GOT3 (cell line): Measurements from ENCODE around the gene C22orf15.
"Not testable (repeated sequence)": the region's sequence is repeated elsewhere in the genome, so short reads cannot be mapped to it uniquely, and the experiment has no call there.

Source experiments
- DNase-seq: peaks from one replicate; lab custom pipeline; 2025; ENCODE audit warnings: mixed read lengths; lab: John Stamatoyannopoulos, UW

Gene C22orf15, protein sequence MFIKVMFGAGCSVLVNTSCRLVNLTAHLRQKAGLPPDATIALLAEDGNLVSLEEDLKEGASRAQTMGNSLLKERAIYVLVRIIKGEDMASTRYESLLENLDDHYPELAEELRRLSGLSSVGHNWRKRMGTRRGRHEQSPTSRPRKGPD

DNA sequence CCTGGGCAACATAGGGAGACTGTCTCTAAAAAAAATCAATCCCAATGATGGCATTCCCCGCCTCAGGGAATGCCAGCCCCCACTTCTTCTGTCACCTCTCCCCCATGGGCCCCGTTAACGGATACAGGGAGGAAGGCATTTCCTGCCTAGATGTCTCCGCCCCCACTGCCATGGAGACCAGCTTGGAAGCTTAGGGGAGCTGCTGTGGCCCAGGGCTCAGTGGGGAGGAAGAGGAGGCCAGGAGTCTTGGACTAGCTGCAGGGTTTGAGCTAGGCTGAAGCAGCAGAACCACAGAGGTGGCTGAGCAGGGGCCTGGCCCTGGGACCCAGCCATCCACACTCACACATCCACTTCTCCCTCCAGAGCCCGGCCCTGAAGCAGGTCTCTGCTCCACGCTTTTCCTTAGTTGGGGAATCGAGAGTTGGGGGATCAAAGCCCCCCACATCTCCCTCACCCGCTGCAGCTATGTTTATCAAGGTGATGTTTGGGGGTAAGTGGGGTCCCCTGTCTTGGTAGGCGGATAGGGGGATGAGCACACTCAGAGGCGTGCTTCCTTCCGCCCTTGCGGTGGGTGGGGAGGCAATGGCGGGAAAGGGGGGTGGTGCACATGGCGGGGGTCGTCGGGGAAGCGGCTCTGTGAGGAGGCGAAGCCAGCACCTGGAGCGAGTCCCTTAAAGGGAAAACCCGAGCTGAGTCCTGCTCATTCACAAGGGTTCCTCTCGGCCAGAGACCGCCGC lies at the start of gene C22orf15:
TSS of gene C22orf15 (plus strand) at position 149 of the 737 bp plus-strand sequence. CDS start at position 466, 317 bp downstream.
- no peak for DNase-seq

DNA sequence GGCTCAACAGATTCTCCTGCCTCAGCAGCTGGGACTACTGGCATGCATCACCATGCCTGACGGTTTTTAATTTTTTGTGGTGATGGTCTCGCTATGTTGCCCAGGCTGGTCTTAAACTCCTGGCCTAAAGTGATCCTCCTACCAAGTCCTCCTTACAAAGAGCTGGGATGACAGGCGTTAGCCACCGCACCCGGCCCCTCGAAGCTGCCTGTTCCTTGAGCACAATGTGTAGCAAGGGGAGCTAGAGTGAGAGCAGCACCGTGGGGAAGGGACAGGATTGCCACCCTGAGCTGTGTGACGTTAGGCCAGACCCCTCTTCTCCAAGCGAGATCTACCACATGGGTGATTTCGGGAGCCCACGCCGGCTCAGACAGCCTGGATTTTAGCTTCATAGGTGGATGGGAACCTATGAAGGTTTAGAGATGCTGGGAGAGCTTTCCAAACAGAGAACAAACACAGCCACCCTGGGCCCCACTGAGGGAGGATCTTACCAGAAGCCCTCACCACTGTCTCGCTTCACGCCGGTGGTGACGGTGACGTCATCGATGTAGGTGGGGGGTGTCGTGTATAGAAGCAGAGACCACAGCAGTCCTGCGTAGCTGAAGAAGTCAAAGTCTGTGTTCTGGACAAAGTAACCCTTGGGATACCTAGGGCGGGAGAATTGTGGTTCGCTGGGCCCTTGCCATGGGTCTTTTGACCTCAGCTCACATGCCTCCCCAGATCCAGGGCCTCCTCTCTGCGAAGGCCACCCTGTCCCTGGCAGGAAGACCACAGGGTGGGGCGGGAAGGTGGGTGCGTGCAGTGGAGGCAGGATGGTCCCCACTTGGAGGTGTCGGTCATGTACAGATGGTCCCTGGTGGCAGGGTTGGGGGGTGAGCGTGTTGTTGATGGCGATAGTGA lies 48.8 kb upstream of the C22orf15 start:
- DNase-seq: no peak

DNA sequence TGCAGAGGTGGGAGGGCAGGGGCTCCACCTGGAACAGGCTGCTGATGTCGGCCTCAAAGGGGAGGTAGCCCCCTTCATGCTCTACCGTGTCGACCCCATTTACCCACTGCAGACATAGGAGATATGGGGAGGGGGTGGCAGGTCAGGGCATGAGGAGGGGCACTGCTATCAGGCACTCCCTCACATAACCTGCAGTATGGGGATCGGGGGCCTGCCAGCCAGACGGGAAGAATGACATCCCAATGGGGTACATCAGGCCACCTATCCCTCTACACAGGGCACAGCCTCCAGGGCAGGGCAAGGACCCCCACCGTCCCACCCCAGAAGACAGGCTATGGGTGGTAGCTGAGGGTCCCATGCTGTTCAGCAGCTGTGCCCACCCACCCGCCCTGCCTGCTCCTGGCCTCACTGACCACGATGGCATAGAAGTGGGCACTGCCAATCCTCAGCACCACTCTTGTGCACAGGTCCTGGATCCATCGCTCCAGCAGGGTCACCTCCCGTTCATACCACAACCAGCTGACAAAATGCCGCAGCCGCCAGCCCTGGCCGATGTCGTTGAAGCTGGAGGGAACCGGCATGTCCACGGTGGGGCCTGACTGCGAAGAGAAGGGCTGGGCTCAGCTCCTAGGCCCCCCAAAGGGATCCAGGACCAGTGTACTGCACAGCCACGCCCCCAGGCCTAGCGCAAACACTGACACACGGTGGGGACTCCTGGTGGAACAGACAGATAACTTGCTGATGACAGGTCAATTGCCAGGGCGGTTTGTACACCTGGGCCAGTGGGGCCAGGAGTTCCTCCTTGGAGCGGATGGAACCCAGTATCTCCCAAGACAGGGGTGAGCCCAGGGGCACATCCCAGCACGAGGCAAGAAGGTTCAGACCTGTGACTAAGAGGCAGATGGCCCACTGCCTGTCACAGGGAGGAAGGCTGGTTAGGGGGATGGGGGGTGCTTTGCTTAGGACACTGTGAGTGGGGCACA lies 47.9 kb upstream of the C22orf15 start:
- no peak for DNase-seq

DNA sequence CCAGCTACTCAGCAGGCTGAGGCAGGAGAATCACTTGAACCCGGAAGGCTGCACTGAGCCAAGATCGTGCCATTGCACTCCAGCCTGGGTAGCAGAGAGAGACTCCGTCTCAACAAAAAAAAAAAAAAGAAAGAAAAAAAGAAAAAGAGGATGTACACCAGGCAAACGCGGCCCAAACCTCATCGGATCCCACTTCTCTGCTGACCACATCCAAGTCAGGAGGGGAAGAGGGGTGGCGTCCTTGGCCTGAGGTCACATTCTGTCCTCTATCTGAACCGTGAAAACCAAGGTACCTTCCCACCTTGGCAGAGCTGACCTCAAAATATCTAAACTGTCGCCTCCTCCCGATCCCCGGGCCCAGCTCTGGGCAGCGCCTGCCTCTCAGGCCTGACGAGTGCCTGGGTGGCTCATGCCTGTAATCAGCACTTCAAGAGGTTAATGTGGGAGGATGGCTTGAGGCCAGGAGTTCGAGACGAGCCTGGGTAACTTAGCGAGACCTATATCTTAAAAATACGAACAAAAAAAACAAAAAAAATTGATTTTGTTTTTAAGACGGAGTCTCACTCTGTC lies 46.9 kb upstream of the C22orf15 start:
- no peak for DNase-seq

DNA sequence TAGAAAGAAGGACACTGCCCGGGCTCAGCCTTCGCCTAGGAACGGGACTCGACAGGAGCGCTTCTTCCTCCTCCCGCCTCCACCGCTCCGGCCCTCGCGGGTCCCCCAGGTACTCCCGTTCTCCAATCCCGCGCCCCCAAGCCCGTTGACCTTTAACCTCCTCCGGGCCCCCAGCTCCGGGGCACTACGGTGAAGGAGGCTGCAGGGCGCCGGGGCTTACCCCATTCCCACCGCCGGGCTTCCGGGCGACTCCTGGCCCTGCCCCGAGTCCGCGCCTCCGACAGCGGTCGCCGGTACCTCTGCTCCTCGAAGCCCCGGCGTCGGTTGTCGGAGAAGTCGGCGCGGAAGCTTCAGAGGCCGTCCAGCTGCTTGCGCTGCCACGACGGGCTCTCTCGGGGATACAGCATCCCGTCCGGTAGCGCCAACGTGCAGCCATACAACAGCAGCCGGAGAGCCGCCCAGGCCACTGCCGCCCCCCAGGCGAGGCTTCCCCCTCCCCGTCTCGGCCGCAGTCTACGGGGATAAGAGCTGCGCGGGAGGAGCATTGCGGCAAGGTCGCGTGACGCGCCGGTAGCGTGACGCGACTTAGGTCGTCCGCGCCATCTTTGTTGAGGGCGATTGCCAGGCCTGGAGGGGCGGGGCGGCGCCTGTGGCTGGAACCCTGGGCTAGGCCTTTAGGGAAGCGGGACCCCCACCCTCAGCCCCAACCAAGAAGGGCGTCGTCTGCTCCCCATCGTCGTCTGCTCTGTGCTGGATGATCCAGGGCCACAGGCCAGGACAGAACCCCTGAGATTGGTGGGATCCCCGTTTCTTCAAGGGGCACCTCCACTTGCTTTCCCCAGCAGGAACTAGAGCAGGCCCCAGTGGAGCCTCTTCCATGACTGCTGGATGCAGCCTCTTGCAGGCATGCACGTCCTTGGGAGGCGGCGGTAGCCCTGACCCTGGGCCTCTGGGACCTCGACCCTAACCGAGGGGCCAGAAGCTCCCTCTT lies 45.7 kb upstream of the C22orf15 start:
- DNase-seq: peak; percentile 19

DNA sequence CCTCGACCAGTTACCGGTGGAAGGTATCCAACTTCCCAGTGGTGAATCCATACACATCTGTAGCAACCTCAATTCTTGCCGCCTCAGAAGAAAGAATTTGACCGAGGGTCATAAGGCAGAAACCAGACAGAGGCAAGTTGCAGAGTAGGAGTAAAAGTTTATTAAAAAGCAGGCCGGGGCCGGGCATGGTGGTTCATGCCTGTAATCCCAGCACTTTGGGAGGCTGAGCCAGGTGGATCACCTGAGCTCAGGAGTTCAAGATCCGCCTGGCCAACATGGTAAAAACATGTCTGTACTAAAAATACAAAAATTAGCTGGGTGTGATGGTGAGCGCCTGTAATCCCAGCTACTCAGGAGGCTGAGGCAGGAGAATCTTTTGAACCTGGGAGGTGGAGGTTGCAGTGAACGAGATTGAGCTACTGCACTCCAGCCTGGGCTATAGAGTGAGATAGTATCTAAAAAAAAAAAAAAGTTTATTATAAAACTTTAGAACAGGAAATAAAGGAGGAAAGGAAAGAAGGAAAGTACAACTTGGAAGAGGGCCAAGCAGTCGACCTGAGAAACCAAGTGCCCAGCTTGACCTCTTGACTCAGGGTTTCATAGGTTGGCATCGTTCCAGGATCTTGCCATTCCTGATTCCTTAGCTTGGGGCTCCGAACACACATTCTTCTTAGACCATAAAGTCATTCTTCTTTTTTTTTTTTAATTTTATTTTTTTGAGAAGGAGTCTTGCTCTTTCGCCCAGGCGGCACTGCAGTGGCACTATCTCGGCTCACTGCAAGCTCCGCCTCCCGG lies 44.2 kb upstream of the C22orf15 start:
- DNase-seq: no peak

DNA sequence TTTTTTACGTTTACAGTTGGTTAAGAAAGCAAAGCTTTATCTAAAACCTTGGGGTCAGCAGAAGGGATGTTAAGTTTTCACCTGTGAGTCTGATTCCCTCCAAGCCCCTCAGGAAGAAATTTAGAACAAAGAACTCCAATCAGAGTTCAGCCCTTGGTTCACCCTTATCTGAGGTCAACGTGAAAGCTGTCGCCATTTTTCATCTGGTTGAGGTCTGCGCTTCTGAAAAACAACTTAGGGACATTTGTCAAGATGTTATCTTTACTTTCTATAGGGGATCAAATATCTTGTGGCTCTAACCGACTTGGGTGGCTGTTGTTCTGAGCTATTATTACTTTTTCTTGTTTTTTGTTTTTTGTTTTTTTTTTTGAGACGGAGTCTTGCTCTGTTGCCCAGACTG lies 41.9 kb upstream of the C22orf15 start:
- DNase-seq: no peak

DNA sequence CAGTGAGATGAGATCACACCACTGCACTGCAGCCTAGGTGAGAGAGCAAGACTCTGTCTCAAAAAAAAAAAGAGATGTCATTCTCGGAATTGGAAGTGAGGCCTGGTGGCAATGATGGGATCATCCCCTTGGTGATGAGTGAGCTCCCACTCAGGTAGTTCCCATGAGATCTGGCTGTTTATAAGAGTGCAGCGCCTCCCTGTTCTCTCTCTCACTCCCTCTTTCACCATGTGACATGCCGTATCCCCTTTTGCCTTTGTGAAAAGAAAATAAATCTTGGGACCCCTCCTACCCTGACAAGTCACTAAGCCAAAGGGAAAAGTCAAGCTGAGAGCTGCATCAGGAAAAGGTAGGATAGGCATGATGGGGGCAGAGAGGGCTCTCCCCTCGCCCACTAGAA lies 40.6 kb upstream of the C22orf15 start:
- DNase-seq: no peak

DNA sequence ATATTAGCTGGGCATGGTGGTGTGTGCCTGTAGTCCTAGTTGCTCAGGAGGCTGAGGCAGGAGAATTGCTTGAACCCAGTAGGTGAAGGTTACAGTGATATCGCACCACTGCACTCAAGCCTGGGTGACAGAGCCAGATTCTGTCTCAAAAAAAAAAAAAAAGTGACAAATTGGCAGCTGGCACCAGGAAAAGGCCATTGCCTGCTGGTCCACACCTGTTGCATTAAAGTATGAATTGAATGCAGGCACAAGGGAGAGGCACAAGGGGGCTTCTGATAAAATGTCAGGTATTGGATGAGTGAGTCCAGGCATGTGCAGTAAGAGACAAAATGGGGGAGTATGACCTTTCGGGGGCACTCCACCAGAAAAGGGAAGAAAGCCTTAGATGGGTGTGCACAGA lies 40.1 kb upstream of the C22orf15 start:
- DNase-seq: no peak

DNA sequence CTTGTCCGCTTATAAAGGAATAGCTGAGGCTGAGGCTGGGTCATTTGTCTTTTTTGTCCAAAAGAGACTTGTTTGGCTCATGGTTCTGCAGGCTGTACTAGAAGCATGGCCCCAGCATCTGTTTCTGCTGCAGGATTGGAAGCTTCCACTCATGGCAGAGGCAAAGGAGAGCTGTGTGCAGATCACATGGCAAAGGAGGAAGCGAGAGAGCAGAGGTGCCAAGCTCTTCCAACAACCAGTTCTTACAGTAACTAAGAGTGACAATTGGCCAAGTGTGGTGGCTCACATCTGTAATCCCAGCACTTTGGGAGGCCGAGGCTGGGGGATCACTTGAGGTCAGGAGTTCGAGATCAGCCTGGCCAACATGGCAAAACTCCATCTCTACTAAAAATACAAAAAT lies 34.7 kb upstream of the C22orf15 start:
- not testable (repeated sequence) for DNase-seq

DNA sequence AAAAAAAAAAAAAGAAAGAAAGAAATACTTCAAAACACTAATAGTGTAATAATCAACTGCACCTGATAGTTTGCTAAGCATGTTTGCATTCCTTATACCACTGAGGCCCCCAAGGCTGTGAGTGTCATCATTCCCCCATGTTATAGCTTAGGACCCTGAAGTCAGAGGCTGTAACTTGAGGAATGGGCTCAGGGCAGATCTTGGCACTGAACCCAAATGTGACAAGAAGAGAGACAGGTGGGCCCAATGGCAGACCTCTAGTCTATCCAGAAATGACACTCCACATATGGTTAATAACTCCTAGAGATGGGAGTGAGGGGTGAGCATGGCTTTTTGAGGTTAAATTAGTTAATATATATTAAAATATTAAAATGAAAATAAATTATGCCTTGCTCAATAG lies 25.1 kb upstream of the C22orf15 start:
- no peak for DNase-seq

DNA sequence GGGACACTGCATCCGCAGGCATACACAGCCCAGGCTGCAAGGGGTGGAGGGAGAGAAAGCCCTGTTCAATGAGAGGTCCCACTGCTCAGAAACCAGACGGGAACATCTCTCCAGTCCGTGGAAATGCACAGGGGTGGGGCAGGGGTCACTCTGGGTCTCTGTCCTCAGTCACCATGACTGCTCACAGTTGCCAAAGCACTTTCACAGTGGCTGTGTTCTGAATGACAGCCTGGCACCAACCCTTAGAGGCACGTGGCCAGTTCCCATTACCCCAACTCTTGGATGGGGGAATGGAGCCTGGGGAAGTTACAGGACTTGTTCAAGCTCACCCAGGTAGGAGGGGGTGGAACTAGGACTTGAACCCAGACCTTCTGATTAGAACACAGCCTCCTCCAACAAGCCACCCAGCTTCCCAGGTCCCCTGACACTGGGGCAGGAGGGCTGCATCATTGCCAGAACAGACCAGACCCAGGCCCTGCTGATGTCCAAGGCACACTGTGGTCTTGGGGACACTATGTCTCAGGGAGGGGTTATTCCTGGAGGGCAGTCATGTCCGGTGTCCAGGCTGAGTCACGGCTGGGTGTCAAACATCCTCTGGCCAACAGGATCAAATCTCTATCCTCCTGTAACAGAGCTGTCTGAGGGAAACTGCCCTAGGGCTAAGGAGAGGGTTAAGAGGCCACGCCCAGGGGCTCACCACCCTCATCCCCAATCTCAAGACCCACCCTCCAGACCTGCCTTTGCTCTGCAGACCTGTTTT lies 20.1 kb upstream of the C22orf15 start:
- no peak for DNase-seq

DNA sequence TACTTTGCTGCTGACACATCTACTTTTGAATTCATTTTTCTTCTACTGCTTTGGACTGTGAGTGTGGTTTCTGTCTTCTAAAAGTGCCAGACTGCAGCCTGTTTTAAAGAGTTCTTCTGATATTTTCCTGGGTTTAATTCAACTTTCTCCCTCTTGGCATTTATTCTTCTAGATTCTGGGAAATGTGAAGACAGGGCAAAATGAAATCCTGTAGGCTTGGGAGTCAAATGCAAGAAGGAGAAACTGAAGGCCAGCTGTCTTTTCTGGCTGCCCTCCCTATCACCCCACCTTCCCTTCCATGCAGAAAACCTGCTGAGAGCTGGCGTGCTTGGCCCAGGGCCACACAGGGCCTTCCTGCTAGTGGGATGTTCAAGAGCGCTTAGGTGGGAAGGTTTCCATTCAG lies 19.5 kb upstream of the C22orf15 start:
- no peak for DNase-seq

DNA sequence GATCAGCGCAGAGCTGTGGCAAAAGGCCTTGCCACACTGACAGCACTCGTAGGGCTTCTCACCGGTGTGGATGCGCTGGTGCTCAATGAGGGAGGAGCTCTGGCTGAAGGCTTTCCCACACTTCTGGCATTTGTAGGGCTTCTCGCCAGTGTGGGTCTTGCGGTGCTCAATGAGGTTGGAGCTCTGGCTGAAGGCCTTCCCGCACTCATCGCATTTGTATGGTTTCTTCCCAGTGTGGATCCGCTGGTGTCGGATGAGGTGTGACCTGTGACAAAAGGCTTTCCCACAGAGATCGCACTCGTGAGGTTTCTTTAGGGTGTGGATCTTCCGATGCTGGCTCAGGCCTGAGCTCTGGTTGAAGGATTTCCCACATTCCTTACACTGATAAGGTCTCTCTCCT lies 18.8 kb upstream of the C22orf15 start:
- no peak for DNase-seq

DNA sequence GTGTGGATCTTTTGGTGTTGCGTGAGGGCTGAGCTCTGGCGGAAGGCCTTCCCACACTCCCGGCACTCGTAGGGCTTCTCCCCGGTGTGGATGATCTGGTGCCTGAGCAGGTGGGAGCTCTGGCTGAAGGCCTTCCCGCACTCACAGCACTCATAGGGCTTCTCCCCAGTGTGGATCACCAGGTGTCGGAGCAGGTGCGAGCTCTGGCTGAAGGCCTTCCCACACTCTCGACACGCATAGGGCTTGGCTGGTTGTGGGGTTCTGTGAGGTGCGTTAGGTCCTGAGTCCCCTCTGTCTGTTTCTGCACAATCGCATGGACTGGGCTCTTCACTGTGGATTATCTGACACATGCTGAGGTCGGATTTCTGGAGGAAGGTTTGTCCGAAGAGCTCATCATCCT lies 18.3 kb upstream of the C22orf15 start:
- DNase-seq: no peak

DNA sequence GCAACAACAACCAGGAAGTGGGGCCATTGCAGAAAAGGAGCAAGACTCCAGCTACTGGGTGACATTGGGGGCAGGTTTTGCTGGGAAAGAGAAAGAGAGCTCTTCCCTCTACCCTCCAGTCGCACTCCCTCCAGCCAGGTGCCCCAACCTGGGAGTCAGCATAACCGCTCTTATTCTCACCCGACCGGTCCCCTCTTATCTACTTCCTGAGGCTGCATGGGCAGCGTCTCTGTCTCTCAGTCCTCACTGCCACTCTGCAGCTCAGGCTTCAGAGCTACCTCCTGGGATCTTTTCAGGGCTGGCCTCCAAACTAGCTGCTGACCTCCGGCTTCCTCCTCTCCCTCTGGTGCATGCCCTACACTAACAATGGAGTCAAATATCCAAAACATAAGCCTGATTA lies 17.0 kb upstream of the C22orf15 start:
- DNase-seq: no peak

DNA sequence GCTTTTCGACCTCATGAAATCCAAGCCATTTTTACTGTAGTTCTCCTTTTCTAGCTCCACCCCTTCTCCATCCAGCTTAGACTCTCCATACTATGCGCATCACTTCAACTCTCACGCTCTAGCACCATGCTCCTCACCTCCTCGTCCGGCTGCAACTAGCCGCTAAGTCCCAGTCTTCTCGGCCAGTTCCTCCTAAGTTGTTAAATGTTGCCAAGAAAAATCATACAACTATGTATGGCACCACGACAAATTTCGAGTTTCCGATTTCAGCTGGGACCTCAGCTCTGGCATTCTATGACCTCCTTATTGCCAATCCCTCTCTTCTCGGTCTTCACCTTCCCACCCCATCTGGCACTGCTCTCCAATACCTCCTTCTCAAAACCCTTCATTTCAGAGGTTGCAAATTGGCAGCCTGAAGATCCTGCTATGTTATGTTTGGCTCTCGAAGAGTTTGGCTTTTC lies 12.9 kb upstream of the C22orf15 start:
- DNase-seq: no peak

DNA sequence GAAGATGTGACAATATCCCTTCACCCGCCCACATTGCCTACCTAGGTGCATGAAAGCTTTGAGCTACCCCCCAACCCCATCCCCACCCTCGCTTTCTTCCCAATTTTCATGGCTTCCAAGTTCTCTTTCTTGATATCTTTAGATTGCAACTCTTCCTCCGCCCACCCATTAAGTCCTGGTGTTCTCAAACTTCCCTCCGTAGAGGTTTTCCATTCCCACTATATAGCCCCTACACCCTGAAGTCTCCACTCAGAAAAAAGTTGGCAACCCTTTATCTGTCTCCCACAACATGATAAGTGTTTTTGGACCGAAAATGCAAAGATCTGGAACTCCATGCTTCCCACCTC lies 12.4 kb upstream of the C22orf15 start:
- no peak for DNase-seq
